Hematopoietic multipotent progenitor cell treated with erythropoietin and hydrocortisone succinate and interleukin-3 and kit ligand, for 4 days (in vitro differentiated cells): ENCODE data around the gene COL1A1.

ENCODE experiments used
- DNase-seq: peaks from one replicate; pipeline ENCODE4 v3.0.0-alpha.2; 2015

COL1A1 gene

GRCh38 chr17:50199803-50200456 is 1.5 kb downstream of the COL1A1 start:
- peak; percentile 88 for DNase-seq

- no peak for DNase-seq
These were observed 2.1 kb downstream of the COL1A1 start for GRCh38 chr17:50199211-50199802.

DNA sequence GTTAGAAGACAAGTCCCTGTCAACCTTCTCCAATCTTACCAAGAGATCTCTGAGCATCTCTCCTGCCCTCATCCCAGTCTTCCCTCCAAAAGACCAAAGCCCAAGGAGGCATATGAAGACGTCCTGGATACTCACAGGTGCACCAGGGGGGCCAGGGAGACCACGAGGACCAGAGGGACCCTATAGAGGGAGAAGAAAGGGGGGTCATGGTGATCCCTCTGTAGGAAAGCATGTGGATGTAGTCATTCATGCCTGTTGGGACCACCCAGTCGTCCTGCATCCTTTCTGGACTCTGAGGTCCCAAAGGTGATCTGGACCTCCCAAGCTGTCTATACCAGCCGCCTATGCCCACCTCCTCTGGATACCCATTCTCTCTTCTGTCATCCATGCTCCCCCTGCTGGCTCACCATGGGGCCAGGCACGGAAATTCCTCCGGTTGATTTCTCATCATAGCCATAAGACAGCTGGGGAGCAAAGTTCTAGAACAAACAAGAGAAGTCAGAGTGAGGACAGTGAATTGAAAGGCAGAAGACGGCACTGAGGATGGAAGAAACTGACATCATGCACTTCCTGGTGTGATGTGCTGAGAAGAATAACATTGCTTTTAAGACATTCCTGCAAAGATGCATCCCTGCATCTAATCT is 3.3 kb downstream of the COL1A1 start:
- peak; percentile 83 for DNase-seq

- no peak for DNase-seq
These were observed 4.6 kb downstream of the COL1A1 start for GRCh38 chr17:50196826-50197225.

DNA sequence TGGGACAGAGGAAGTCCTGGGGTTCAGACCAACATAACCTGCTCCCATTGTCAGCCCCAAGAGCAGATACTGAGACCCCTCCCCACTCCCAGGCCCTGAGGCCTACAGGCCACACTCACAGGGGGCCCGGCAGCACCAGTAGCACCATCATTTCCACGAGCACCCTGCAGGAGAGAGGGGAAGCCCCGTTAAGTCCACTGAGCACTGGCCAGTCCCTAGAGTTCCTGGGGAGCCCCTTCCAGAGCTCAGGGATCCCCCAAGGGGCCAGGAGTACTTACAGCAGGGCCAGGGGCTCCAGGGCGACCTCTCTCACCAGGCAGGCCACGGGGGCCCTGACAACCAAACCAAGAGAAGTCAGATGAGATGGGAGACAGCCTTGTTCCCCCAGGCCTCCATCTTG is 5.4 kb downstream of the COL1A1 start:
- no peak for DNase-seq

GRCh38 chr17:50194934-50195865 is 6.2 kb downstream of the COL1A1 start:
- no peak for DNase-seq

DNA sequence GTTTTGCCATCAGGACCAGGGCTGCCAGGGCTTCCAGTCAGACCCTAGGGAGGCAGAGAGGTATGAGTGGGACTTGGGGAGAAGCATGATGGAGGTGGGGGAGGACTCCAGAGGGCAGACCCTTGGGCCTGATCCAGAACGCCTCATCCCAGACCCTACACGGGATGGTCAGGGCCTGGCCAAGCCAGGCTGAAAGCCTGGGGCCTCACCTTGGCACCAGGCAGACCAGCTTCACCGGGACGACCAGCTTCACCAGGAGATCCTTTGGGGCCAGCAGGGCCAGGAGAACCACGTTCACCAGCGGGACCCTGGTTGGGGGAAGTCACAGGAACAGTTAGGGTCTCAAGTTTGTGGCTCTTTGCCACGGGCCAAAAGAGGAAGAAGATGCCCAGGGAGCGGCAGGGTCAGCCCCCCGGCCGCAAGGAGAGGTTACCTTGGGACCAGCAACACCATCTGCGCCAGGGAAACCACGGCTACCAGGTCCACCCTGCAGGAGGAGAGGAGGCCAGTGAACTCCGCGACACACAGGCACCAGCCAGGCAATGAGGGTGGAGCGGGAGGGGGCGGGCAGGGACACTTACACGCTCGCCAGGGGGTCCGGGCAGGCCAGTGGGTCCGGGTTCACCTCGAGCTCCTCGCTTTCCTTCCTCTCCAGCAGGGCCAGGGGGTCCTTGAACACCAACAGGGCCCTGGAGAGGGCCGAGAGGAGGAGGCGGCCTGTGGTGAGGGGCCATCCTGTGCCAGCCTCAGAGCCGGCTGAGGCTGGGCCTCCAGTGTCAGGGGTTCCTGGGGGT is 7.1 kb downstream of the COL1A1 start:
- no peak for DNase-seq

DNA sequence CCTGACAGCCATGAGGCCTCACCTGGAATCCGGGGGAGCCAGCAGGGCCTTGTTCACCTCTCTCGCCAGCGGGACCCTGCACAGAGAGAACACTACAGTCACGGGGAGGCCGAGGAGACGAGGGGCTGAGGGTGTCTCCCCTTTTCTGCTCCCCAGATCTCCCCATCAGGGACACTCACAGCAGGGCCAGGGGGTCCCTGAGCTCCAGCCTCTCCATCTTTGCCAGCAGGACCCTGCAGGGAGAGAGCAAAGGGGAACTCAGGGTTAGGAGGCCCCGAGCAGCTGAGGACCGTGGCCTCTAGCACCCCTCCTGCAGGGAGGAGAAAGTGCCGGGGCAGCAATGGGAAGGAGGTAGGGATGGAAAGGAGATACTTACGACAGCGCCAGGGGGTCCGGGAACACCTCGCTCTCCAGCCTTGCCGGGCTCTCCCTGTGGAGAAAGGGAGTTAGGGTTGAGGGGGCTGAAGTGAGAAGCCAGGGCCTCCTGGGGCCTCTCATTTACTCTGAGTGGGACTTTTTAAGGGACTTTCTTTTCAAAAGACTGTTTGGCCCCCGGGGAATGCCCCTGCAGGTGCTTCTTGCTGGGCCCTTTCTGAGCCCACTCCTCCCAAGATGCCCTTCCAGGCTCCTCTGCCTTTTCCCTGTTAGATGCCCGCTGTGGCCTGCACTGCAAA is 8.7 kb downstream of the COL1A1 start:
- DNase-seq: no peak

DNA sequence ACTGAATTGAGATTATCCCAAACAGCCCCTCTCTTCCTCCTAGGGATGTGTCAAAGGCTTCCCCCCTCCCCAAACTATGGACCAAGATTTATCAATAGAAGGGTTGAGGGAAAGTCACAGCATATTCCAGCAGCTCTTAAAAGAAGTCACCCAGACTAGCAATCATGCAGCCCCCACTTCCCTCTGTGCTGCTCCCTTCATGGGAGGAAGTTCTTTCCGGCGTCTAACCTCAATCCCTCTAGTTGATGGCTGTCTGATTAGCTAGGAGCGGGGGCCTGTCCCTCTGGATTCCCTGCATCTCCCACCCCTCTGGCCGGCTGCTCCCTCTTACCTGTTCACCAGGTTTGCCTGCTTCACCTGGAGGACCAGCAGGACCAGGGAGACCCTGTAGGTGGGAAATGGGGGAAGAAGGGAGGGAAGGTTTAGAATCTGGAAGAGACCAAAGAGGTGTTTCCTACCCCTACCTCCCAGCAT is 9.2 kb downstream of the COL1A1 start:
- no peak for DNase-seq

GRCh38 chr17:50191359-50192143 is 9.9 kb downstream of the COL1A1 start:
- DNase-seq: no peak

- DNase-seq: no peak
These were observed 10.7 kb downstream of the COL1A1 start for GRCh38 chr17:50190603-50191358.

GRCh38 chr17:50190293-50190602 is 11.2 kb downstream of the COL1A1 start:
- no peak for DNase-seq

- DNase-seq: no peak
These were observed 11.7 kb downstream of the COL1A1 start for GRCh38 chr17:50189550-50190292.

- DNase-seq: no peak
These were observed 12.4 kb downstream of the COL1A1 start for GRCh38 chr17:50188921-50189549.

DNA sequence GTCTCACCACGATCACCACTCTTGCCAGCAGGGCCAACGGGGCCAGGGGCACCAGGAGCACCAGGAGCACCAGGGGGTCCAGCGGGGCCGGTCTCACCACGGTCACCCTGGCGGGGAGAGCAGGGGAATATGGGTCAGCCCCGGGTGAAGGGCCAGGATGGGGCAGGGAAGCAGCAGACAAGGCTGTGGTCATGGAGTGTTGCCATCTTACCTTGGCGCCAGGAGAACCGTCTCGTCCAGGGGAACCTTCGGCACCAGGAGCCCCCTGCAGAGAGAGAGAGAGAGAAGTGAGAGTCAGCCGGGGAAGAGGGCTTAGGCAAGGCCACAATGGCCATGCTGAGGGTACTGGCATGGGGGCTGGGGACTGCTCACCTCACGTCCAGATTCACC is 12.9 kb downstream of the COL1A1 start:
- no peak for DNase-seq

DNA sequence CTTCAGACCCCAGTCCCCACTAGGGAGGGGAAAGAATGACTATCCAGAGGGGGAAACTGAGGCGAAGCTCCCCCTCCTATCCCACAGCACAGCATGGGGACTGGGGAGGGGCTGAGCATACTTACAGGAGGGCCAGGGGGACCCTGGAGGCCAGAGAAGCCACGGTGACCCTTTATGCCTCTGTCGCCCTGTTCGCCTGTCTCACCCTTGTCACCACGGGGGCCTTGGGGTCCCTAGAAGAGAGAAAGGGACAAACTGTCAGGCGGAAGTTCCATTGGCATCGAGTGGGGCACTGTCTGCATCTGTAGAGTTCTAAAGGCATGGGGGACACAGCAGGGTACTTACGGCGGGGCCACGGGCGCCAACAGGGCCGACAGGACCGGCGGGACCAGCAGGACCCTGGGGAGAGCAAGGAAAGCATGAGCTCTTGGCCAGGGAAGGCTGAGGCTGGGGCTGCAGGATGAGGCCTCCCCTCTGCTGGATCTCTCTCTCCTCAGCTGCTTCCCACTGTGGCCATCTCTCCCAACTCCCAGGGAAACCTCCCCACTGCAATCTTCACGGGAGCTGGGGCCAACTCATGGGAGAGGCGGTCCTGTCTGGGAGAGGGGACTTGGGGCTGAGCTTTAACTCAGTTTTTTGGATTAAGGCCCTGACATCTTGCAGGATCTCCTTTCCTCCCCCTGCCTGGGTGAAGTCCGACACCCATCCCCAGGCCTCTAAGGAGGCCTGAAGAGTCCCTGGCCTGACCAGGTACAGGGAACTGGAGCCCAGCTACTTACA is 13.5 kb downstream of the COL1A1 start:
- no peak for DNase-seq

GRCh38 chr17:50187394-50187725 is 14.1 kb downstream of the COL1A1 start:
- no peak for DNase-seq

GRCh38 chr17:50186661-50187393 is 14.6 kb downstream of the COL1A1 start:
- no peak for DNase-seq
